HepG2 (cell line): ENCODE measurements around the gene RNF113A. TPM values are rescaled to one million over a fixed set of nuclear protein-coding genes. Genes with fewer than 3 reads are reported as not detected.

Experiments
- ATAC-seq: fragments of 200-7000 bp; cut with Tn5 transposase; 3 replicates; pipeline ENCODE4 v1.9.1; 2020; ENCODE audit warnings: mild to moderate bottlenecking, moderate library complexity
- BruUV-seq: library from RNA; stranded (reverse); fragments of 400-500 nt; replicated peaks from 2 replicates; lab custom pipeline; 2021; lab: Mats Ljungman, UMichigan
- CTCF ChIA-PET: fragments of 300-600 bp; formaldehyde crosslinking; extraction: SDS; loops from one replicate; lab custom pipeline; 2021; ENCODE audit warnings: low total read pairs, inconsistent platforms, low intra/inter-chr PET ratio; lab: Yijun Ruan, JAX
- POLR2A ChIA-PET: fragments of 350-600 bp; sonication (Branson Sonifier 250); formaldehyde crosslinking; loops from one replicate; lab custom pipeline; 2020; ENCODE audit warnings: antibody characterized with exemption, inconsistent platforms; lab: Yijun Ruan, JAX
- DNase-seq: peaks from one replicate; pipeline ENCODE4 v3.0.0-alpha.2; 2015; ENCODE audit warnings: low spot score
- FAIRE-seq: peaks from 3 replicates; lab custom pipeline; 2011; peaks lifted over from hg19 to GRCh38; lab: Jason Lieb, UNC
- H2AFZ ChIP-seq: one replicate; pipeline ENCODE4 v1.6.1; 2011; ENCODE audit warnings: low read length, inconsistent platforms
- H3K27ac ChIP-seq: fragments of 300-600 bp; 3 replicates; pipeline ENCODE4 v1.8.0; 2011; ENCODE audit warnings: mixed run types, mild to moderate bottlenecking, mixed read lengths, low read length, inconsistent platforms; ENCODE audit not compliant: insufficient read depth; ENCODE audit errors: extremely low read length
- H3K27me3 ChIP-seq, 2 experiments: fragments of 200-600 bp in 1 of 2; 2 replicates in 1 of 2; 3 replicates in 1 of 2; pipeline versions ENCODE4 v1.6.0 to v1.8.0; 2011; ENCODE audit warnings: low read length in 2 of 2, mild to moderate bottlenecking in 2 of 2, moderate library complexity in 2 of 2, inconsistent platforms in 1 of 2; ENCODE audit not compliant: insufficient read depth in 2 of 2, control insufficient read depth in 1 of 2
- H3K36me3 ChIP-seq, 2 experiments: fragments of 200-600 bp in 1 of 2; replicated peaks in 1 of 2; 2 replicates in 1 of 2; 3 replicates in 1 of 2; pipeline versions ENCODE4 v1.5.1 to v1.8.0; 2011; ENCODE audit warnings: low read length in 2 of 2, inconsistent platforms in 1 of 2; ENCODE audit not compliant: insufficient read depth in 2 of 2, control insufficient read depth in 1 of 2
- H3K4me1 ChIP-seq: 2 replicates; pipeline ENCODE4 v1.5.1; 2012; ENCODE audit warnings: low read length, inconsistent platforms; ENCODE audit not compliant: insufficient read depth
- H3K4me2 ChIP-seq: 2 replicates; pipeline ENCODE4 v1.6.0; 2011; ENCODE audit warnings: low read depth, low read length, inconsistent platforms
- H3K4me3 ChIP-seq, 3 experiments: fragments of 200-600 bp in 1 of 3; sonication (generic), shearing (Covaris generic) in 1 of 3; replicated peaks in 1 of 3; 2 replicates each; pipeline ENCODE4 v1.5.1; 2011 to 2016; ENCODE audit warnings: low read length in 3 of 3, inconsistent platforms in 2 of 3, low read depth in 2 of 3, mild to moderate bottlenecking in 2 of 3, control low read depth in 1 of 3, mixed read lengths in 1 of 3; ENCODE audit not compliant: insufficient read depth in 1 of 3
- H3K79me2 ChIP-seq: one replicate; pipeline ENCODE4 v1.6.1; 2011; ENCODE audit warnings: low read length, inconsistent platforms; ENCODE audit not compliant: insufficient read depth
- H3K9ac ChIP-seq: 2 replicates; pipeline ENCODE4 v1.6.0; 2011; ENCODE audit warnings: mild to moderate bottlenecking, low read depth, low read length, inconsistent platforms; ENCODE audit not compliant: insufficient read depth
- H3K9me3 ChIP-seq: 2 replicates; pipeline ENCODE4 v1.5.1; 2012; ENCODE audit warnings: mild to moderate bottlenecking, low read length
- H4K20me1 ChIP-seq: 2 replicates; pipeline ENCODE4 v1.6.0; 2011; ENCODE audit warnings: inconsistent platforms, mild to moderate bottlenecking, low read length, moderate library complexity; ENCODE audit not compliant: insufficient read depth
- CEBPZ ChIP-seq: IDR thresholded peaks from 2 replicates; pipeline ENCODE4 v1.6.1; 2012; ENCODE audit warnings: low read length, improper control_type of control experiment
- GATAD1 ChIP-seq: IDR thresholded peaks from 2 replicates; pipeline ENCODE4 v1.6.1; 2016; ENCODE audit warnings: missing genetic modification reagents, missing compliant biosample characterization
- SAP130 ChIP-seq: IDR thresholded peaks from 2 replicates; pipeline ENCODE4 v1.6.1; 2016; ENCODE audit warnings: low read depth
- SMAD9 ChIP-seq: sonication (generic); formaldehyde crosslinking; IDR thresholded peaks from 2 replicates; pipeline ENCODE4 v1.5.1; 2020; ENCODE audit warnings: mild to moderate bottlenecking, missing genetic modification reagents
- SRSF9 ChIP-seq: fragments of 200-400 bp; formaldehyde crosslinking; IDR thresholded peaks from 2 replicates; pipeline ENCODE4 v1.6.1; 2018; ENCODE audit warnings: borderline replicate concordance, mild to moderate bottlenecking, low read depth, low read length; ENCODE audit not compliant: insufficient read depth, poor library complexity, severe bottlenecking
- THAP11 ChIP-seq: IDR thresholded peaks from 2 replicates; pipeline ENCODE4 v1.6.1; 2016; ENCODE audit warnings: missing biosample characterization, missing genetic modification reagents
- ZBTB3 ChIP-seq: sonication (generic); formaldehyde crosslinking; IDR thresholded peaks from 2 replicates; pipeline ENCODE4 v1.4.0; 2020; ENCODE audit warnings: low read depth, mild to moderate bottlenecking, moderate library complexity, missing genetic modification reagents, borderline replicate concordance
- ZBTB33 ChIP-seq: sonication (generic); formaldehyde crosslinking; IDR thresholded peaks from 2 replicates; pipeline ENCODE4 v1.4.0; 2020; ENCODE audit warnings: missing genetic modification reagents
- ZFP91 ChIP-seq: sonication (generic); formaldehyde crosslinking; IDR thresholded peaks from 2 replicates; pipeline ENCODE4 v1.9.0; 2022; ENCODE audit warnings: missing genetic modification reagents, mild to moderate bottlenecking, borderline replicate concordance
- ZFX ChIP-seq: sonication (generic); formaldehyde crosslinking; IDR thresholded peaks from 2 replicates; pipeline ENCODE4 v1.4.0; 2020; ENCODE audit warnings: mild to moderate bottlenecking, low read depth, missing genetic modification reagents, moderate library complexity
- ZNF3 ChIP-seq: IDR thresholded peaks from 2 replicates; pipeline ENCODE4 v1.7.0; 2017; ENCODE audit warnings: inconsistent platforms
- ZNF776 ChIP-seq: sonication (generic); formaldehyde crosslinking; IDR thresholded peaks from 2 replicates; pipeline ENCODE4 v1.4.0; 2020; ENCODE audit warnings: mild to moderate bottlenecking, missing genetic modification reagents
- ZNF790 ChIP-seq: sonication (generic); formaldehyde crosslinking; IDR thresholded peaks from 2 replicates; pipeline ENCODE4 v1.8.0; 2022; ENCODE audit warnings: missing genetic modification reagents, mild to moderate bottlenecking, borderline replicate concordance
- WGBS: methylation state at CpG from one replicate; pipeline ENCODE4 v1.1.6; 2017; ENCODE audit warnings: low lambda C conversion rate; 5-methylcytosine and 5-hydroxymethylcytosine counted together
- in situ Hi-C: cut with HindIII; loops from 2 replicates; pipeline ENCODE4 v1.10.0; 2017; ENCODE audit warnings: low pct_unique_long_range_greater_than_20kb; ENCODE audit not compliant: extremely low pct_ligation_motif_present
- intact Hi-C: fragments of 100-400 bp; cut with micrococcal nuclease; formaldehyde crosslinking; loops from one replicate; pipeline ENCODE4 v1.10.0; 2022; ENCODE audit not compliant: unreplicated experiment
- polyA plus RNA-seq, 8 experiments: library from polyadenylated mRNA; depleted of rRNA in 3 of 8; stranded (reverse) in 7 of 8; unstranded in 1 of 8; fragments of >200 nt; fragmentation: Illumina TruSeq in 4 of 8; extraction: Trizol in 4 of 8; gene quantifications; 2 replicates each; pipeline versions ENCODE4 v1.2.1 to v1.2.3, GENCODE V29; 2011 to 2016; ENCODE audit warnings: low read depth in 4 of 8, missing spikeins in 1 of 8, mixed read lengths in 1 of 8; ENCODE audit not compliant: insufficient read depth in 1 of 8
- total RNA-seq, 5 experiments: library from RNA; depleted of rRNA; stranded (reverse); fragments of >200 nt; fragmentation: Illumina TruSeq; extraction: Trizol; gene quantifications; 2 replicates each; pipeline ENCODE4 v1.2.3, GENCODE V29; 2016; ENCODE audit warnings: low read depth in 1 of 5

RNF113A gene
- total and polyA plus RNA-seq, 2 of the 13 experiments (the other 11 are each of a cell fraction or from before 2014, with no cell fraction given): 14.0 to 15.4 TPM

- POLR2A ChIA-PET: interaction anchor here (0.6 to 1.4 kb wide), 2 partner anchors 96 to 194 kb away, joined by 3 to 4 read pairs; partner anchors contain the start of gene RPL39
- H3K4me2 ChIP-seq: peak overlapping the region; percentile 32; the same call in 1 of the 2 replicates
- CTCF ChIA-PET: no interaction called here
- no peaks in the 10 kb centered on the region for H3K36me3 ChIP-seq
- WGBS: 83% methylated on average over 6 of the region's 40 CpGs
- H3K4me3 ChIP-seq: no peak overlapping the region
- peaks cover 6% of the 10 kb centered on the region for H3K79me2 ChIP-seq
- BruUV-seq: no TSS peak
- intact Hi-C loops: loop anchor here (2.0 to 5.0 kb wide), 2 partner anchors 47 to 364 kb away; partner anchors contain the start of gene ZBTB33
- ATAC-seq: peak; percentile 79
- peak; percentile 30 for FAIRE-seq
- no peaks in the 10 kb centered on the region for H3K4me1 ChIP-seq
- H3K9ac ChIP-seq: no peak overlapping the region
- H3K27ac ChIP-seq: no peak overlapping the region
- peak; percentile 54 for DNase-seq
- no peaks in the 10 kb centered on the region for H4K20me1 ChIP-seq
- in situ Hi-C loops: no loop called here
- H3K27me3 ChIP-seq: no peaks in the 10 kb centered on the region; a peak in 1 of 5 replicates
- no peaks in the 10 kb centered on the region for H3K9me3 ChIP-seq
- H2AFZ ChIP-seq: no peak overlapping the region
- 0 out of 2 replicates have a peak, but pooled peaks have one; percentile 7 for TF ChIP-seq ZFP91 (CRISPR knock-in tag)
- peak; percentile 72; the same call in 1 of the 2 replicates for TF ChIP-seq ZNF3 (CRISPR knock-in tag)
- peak; percentile 48; the same call in 1 of the 2 replicates for TF ChIP-seq GATAD1 (CRISPR knock-in tag)
- peak; percentile 66 for TF ChIP-seq SAP130
- no peak for TF ChIP-seq ZBTB3 (CRISPR knock-in tag)
- no peak for TF ChIP-seq SMAD9
- no peak for TF ChIP-seq CEBPZ
- TF ChIP-seq SRSF9: no peak
- no peak for TF ChIP-seq ZNF790
- 0 out of 2 replicates have a peak, but pooled peaks have one; percentile 20 for TF ChIP-seq THAP11 (CRISPR knock-in tag)
- no peak for TF ChIP-seq ZNF776
- peak; percentile 35; the same call in 1 of the 2 replicates for TF ChIP-seq ZFX
- peak; percentile 85 for TF ChIP-seq ZBTB33 (CRISPR knock-in tag)
Measured at GRCh38 chrX:119887721-119888425, 16.3 kb upstream of the RNF113A start.
